Measurements from ENCODE around the gene SPPL3. TPM values are rescaled to one million over a fixed set of nuclear protein-coding genes. Genes with fewer than 3 reads are reported as not detected.
A peak's percentile ranks its signal among the peaks of the same experiment; 100 is the strongest.

SPPL3 gene
- total and polyA plus RNA-seq, 2 donors from 2014 or later, result 23.8 to 51.9 TPM

GRCh38 chr12:120944645-120945217 is 40.6 kb upstream of the SPPL3 start:
- DNase-seq, result peak in 3 of 5 donors; percentile 45 to 66 (median 56)

GRCh38 chr12:120943482-120943881 is 39.3 kb upstream of the SPPL3 start:
- DNase-seq (no peak), FAIRE-seq (no peak)
- Histone ChIP-seq H3K36me3 (ENCODE audit: control insufficient read depth in 2 of 3, insufficient read depth in 3 of 3, low read length in 3 of 3) (no peaks in the 10 kb centered on the region), H3K27me3 (ENCODE audit: control insufficient read depth, insufficient read depth, low read length) (no peaks in the 10 kb centered on the region), H3K9ac (ENCODE audit: low read length in 3 of 3) (no peak overlapping the region), H3K9me3 (ENCODE audit: control insufficient read depth in 2 of 3, insufficient read depth in 1 of 3, low read length in 3 of 3) (no peaks in the 10 kb centered on the region), H3K4me1 (ENCODE audit: control insufficient read depth in 2 of 3, insufficient read depth in 2 of 3, low read depth in 1 of 3, low read length in 3 of 3) (no peaks in the 10 kb centered on the region), H3K4me3 (ENCODE audit: low read length in 3 of 3) (no peak overlapping the region), H3K27ac (ENCODE audit: low read depth in 2 of 2, low read length in 2 of 2) (no peak overlapping the region)
- intact Hi-C loops (cut with DNase I), result no loop called here
- no peak for TF ChIP-seq CTCF (IDR thresholded peaks at IDR 0.05; ENCODE audit: borderline replicate concordance, extremely low read depth, insufficient read depth)

More at GRCh38 chr12:120944645-120945217, 40.6 kb upstream of the SPPL3 start:
- Histone ChIP-seq H3K27me3 (ENCODE audit: control insufficient read depth, insufficient read depth, low read length) (no peaks in the 10 kb centered on the region), H3K36me3 (ENCODE audit: control insufficient read depth in 2 of 3, insufficient read depth in 3 of 3, low read length in 3 of 3) (no peaks in the 10 kb centered on the region), H3K4me1 (ENCODE audit: control insufficient read depth in 2 of 3, insufficient read depth in 2 of 3, low read depth in 1 of 3, low read length in 3 of 3) (no peaks in the 10 kb centered on the region), H3K9me3 (ENCODE audit: control insufficient read depth in 2 of 3, insufficient read depth in 1 of 3, low read length in 3 of 3) (no peaks in the 10 kb centered on the region), H3K9ac (ENCODE audit: low read length in 3 of 3) (no peak overlapping the region), H3K27ac (ENCODE audit: low read depth in 2 of 2, low read length in 2 of 2) (no peak overlapping the region), H3K4me3 (ENCODE audit: low read length in 3 of 3) (no peak overlapping the region)
- intact Hi-C loops (cut with DNase I), result no loop called here
- no peak for FAIRE-seq
- TF ChIP-seq CTCF (IDR thresholded peaks at IDR 0.05; ENCODE audit: borderline replicate concordance, extremely low read depth, insufficient read depth), result peak; percentile 63

- TF ChIP-seq CTCF (IDR thresholded peaks at IDR 0.05; ENCODE audit: borderline replicate concordance, extremely low read depth, insufficient read depth), result no peak
- DNase-seq (no peak), FAIRE-seq (no peak)
- Histone ChIP-seq H3K9me3 (ENCODE audit: control insufficient read depth in 2 of 3, insufficient read depth in 1 of 3, low read length in 3 of 3) (no peaks in the 10 kb centered on the region), H3K9ac (ENCODE audit: low read length in 3 of 3) (no peak overlapping the region), H3K4me1 (ENCODE audit: control insufficient read depth in 2 of 3, insufficient read depth in 2 of 3, low read depth in 1 of 3, low read length in 3 of 3) (no peaks in the 10 kb centered on the region), H3K4me3 (ENCODE audit: low read length in 3 of 3) (no peak overlapping the region), H3K27ac (ENCODE audit: low read depth in 2 of 2, low read length in 2 of 2) (no peak overlapping the region), H3K27me3 (ENCODE audit: control insufficient read depth, insufficient read depth, low read length) (no peaks in the 10 kb centered on the region), H3K36me3 (ENCODE audit: control insufficient read depth in 2 of 3, insufficient read depth in 3 of 3, low read length in 3 of 3) (no peaks in the 10 kb centered on the region)
- intact Hi-C loops (cut with DNase I), result no loop called here
These were observed 37.8 kb upstream of the SPPL3 start for GRCh38 chr12:120941846-120942405.

Data from kidney (tissue), 14 donors.